Measurements from ENCODE around the gene LRRC4C. TPM values are rescaled to one million over a fixed set of nuclear protein-coding genes. Genes with fewer than 3 reads are reported as not detected.

Gene LRRC4C
- total RNA-seq, 1 experiment from 2014 or later: not detected

GRCh38 chr11:40104941-40105550 lies 1354.4 kb downstream of the LRRC4C start:
- BruUV-seq (replicated peaks): no TSS peak
- no peaks in the 10 kb centered on the region for H3K27me3 Mint-ChIP-seq (ENCODE audit: insufficient read depth, unreplicated experiment)

GRCh38 chr11:40100781-40101180 lies 1358.7 kb downstream of the LRRC4C start:
- Mint-ChIP-seq H3K27ac (ENCODE audit: low read depth, unreplicated experiment) (no peak overlapping the region), H3K9me3 (ENCODE audit: unreplicated experiment) (no peaks in the 10 kb centered on the region), H3K4me3 (ENCODE audit: unreplicated experiment) (no peak overlapping the region), H3K4me1 (ENCODE audit: insufficient read depth, unreplicated experiment) (no peaks in the 10 kb centered on the region), H3K36me3 (ENCODE audit: insufficient read depth, unreplicated experiment) (no peaks in the 10 kb centered on the region), H3K27me3 (ENCODE audit: insufficient read depth, unreplicated experiment) (no peaks in the 10 kb centered on the region)
- ChIA-PET POLR2A (no interaction called here), CTCF (interaction anchor here (0.7 kb wide), 1 partner anchor 535 kb away, joined by 3 read pairs; no protein-coding TSS in a partner anchor)
- no TSS peak for BruUV-seq (replicated peaks)
- DNase-seq (ENCODE audit: unreplicated experiment): no peak
- no peak for TF ChIP-seq CTCF (IDR thresholded peaks at IDR 0.05; ENCODE audit: unreplicated experiment)
- intact Hi-C loops (cut with micrococcal nuclease): no loop called here

More at GRCh38 chr11:40104941-40105550, 1354.4 kb downstream of the LRRC4C start:
- DNase-seq (ENCODE audit: unreplicated experiment): no peak
- CTCF ChIA-PET: interaction anchor here (0.5 to 0.6 kb wide), 2 partner anchors 31 to 1522 kb away, joined by 3 read pairs; no protein-coding TSS in a partner anchor
- no peaks in the 10 kb centered on the region for H3K9me3 Mint-ChIP-seq (ENCODE audit: unreplicated experiment)
- no peaks in the 10 kb centered on the region for H3K4me1 Mint-ChIP-seq (ENCODE audit: insufficient read depth, unreplicated experiment)
- no peak overlapping the region for H3K4me3 Mint-ChIP-seq (ENCODE audit: unreplicated experiment)
- TF ChIP-seq CTCF (IDR thresholded peaks at IDR 0.05; ENCODE audit: unreplicated experiment): no peak
- intact Hi-C loops (cut with micrococcal nuclease): no loop called here
- POLR2A ChIA-PET: no interaction called here
- H3K27ac Mint-ChIP-seq (ENCODE audit: low read depth, unreplicated experiment): no peak overlapping the region
- H3K36me3 Mint-ChIP-seq (ENCODE audit: insufficient read depth, unreplicated experiment): no peaks in the 10 kb centered on the region

- BruUV-seq (replicated peaks): no TSS peak
- ChIA-PET POLR2A (no interaction called here), CTCF (interaction anchor here (0.7 kb wide), 1 partner anchor 534 kb away, joined by 3 read pairs; no protein-coding TSS in a partner anchor)
- Mint-ChIP-seq H3K4me3 (ENCODE audit: unreplicated experiment) (no peak overlapping the region), H3K36me3 (ENCODE audit: insufficient read depth, unreplicated experiment) (no peaks in the 10 kb centered on the region), H3K9me3 (ENCODE audit: unreplicated experiment) (no peaks in the 10 kb centered on the region), H3K27ac (ENCODE audit: low read depth, unreplicated experiment) (no peak overlapping the region), H3K4me1 (ENCODE audit: insufficient read depth, unreplicated experiment) (no peaks in the 10 kb centered on the region), H3K27me3 (ENCODE audit: insufficient read depth, unreplicated experiment) (no peaks in the 10 kb centered on the region)
- no peak for DNase-seq (ENCODE audit: unreplicated experiment)
- intact Hi-C loops (cut with micrococcal nuclease): no loop called here
- no peak for TF ChIP-seq CTCF (IDR thresholded peaks at IDR 0.05; ENCODE audit: unreplicated experiment)
Measured at GRCh38 chr11:40100162-40100553, 1359.3 kb downstream of the LRRC4C start.

- H3K4me3 Mint-ChIP-seq (ENCODE audit: unreplicated experiment): no peak overlapping the region
- no peak for DNase-seq (ENCODE audit: unreplicated experiment)
- intact Hi-C loops (cut with micrococcal nuclease): no loop called here
- ChIA-PET POLR2A (no interaction called here), CTCF (interaction anchor here (0.7 to 1.5 kb wide), 3 partner anchors 26 to 1105 kb away, joined by 3 to 5 read pairs (median 3); no protein-coding TSS in a partner anchor)
- no peaks in the 10 kb centered on the region for H3K4me1 Mint-ChIP-seq (ENCODE audit: insufficient read depth, unreplicated experiment)
- no peak overlapping the region for H3K27ac Mint-ChIP-seq (ENCODE audit: low read depth, unreplicated experiment)
- no peaks in the 10 kb centered on the region for H3K36me3 Mint-ChIP-seq (ENCODE audit: insufficient read depth, unreplicated experiment)
- TF ChIP-seq CTCF (IDR thresholded peaks at IDR 0.05; ENCODE audit: unreplicated experiment): no peak
- no peaks in the 10 kb centered on the region for H3K9me3 Mint-ChIP-seq (ENCODE audit: unreplicated experiment)
- no peaks in the 10 kb centered on the region for H3K27me3 Mint-ChIP-seq (ENCODE audit: insufficient read depth, unreplicated experiment)
- BruUV-seq (replicated peaks): no TSS peak
Measured at GRCh38 chr11:40099426-40100161, 1359.9 kb downstream of the LRRC4C start.

All from MCF 10A (cell line).